ENCODE measurements around the gene SHROOM1.

Gene SHROOM1

GRCh38 chr5:132802044-132802684 is 28.3 kb downstream of the SHROOM1 start:
- DNase-seq, result no peak

GRCh38 chr5:132800545-132800944 is 29.9 kb downstream of the SHROOM1 start:
- no peak for DNase-seq

- no peak for DNase-seq
Observed at GRCh38 chr5:132799392-132799791, 31.1 kb downstream of the SHROOM1 start.

- no peak for DNase-seq
Observed at GRCh38 chr5:132797651-132798050, 32.8 kb downstream of the SHROOM1 start.

- no peak for DNase-seq
Observed at GRCh38 chr5:132791026-132791425, 39.4 kb downstream of the SHROOM1 start.

GRCh38 chr5:132790201-132790865 is 40.1 kb downstream of the SHROOM1 start:
- DNase-seq, result no peak

GRCh38 chr5:132788990-132789886 is 41.2 kb downstream of the SHROOM1 start:
- no peak for DNase-seq

GRCh38 chr5:132788508-132788907 is 41.9 kb downstream of the SHROOM1 start:
- no peak for DNase-seq

- DNase-seq, result no peak
Observed at GRCh38 chr5:132787076-132787475, 43.4 kb downstream of the SHROOM1 start.

- no peak for DNase-seq
Observed at GRCh38 chr5:132785864-132786263, 44.6 kb downstream of the SHROOM1 start.

- no peak for DNase-seq
Observed at GRCh38 chr5:132785365-132785764, 45.1 kb downstream of the SHROOM1 start.

GRCh38 chr5:132782101-132782500 is 48.3 kb downstream of the SHROOM1 start:
- DNase-seq, result no peak

- DNase-seq, result no peak
Observed at GRCh38 chr5:132781029-132781428, 49.4 kb downstream of the SHROOM1 start.

GRCh38 chr5:132780577-132780976 is 49.9 kb downstream of the SHROOM1 start:
- DNase-seq, result no peak

- DNase-seq, result no peak
Observed at GRCh38 chr5:132779961-132780360, 50.5 kb downstream of the SHROOM1 start.

GRCh38 chr5:132778856-132779255 is 51.6 kb downstream of the SHROOM1 start:
- DNase-seq, result no peak

GRCh38 chr5:132778129-132778528 is 52.3 kb downstream of the SHROOM1 start:
- DNase-seq, result no peak

- no peak for DNase-seq
Observed at GRCh38 chr5:132777209-132778069, 53.0 kb downstream of the SHROOM1 start, which contains the start of gene SEPTIN8. Gene SEPTIN8, minus strand, starts transcription at chr5:132777239. Its CDS starts 102 bp downstream, at chr5:132777137.

- DNase-seq, result no peak
Observed at GRCh38 chr5:132776938-132777208, 53.6 kb downstream of the SHROOM1 start.

- no peak for DNase-seq
Observed at GRCh38 chr5:132776131-132776937, 54.1 kb downstream of the SHROOM1 start.

GRCh38 chr5:132775476-132775961 is 54.9 kb downstream of the SHROOM1 start:
- DNase-seq, result no peak

- no peak for DNase-seq
Observed at GRCh38 chr5:132774896-132775295, 55.6 kb downstream of the SHROOM1 start.
